NCI-H510A treated with DMSO at 0.1 percent for 48 hours (cell line): ENCODE results near the gene CALHM1.
"Not testable (repeated sequence)": the region's sequence is repeated elsewhere in the genome, so short reads cannot be mapped to it uniquely, and the experiment has no call there.

ENCODE experiments used
- DNase-seq: peaks from one replicate; lab custom pipeline; 2025; lab: John Stamatoyannopoulos, UW

Gene CALHM1

DNA sequence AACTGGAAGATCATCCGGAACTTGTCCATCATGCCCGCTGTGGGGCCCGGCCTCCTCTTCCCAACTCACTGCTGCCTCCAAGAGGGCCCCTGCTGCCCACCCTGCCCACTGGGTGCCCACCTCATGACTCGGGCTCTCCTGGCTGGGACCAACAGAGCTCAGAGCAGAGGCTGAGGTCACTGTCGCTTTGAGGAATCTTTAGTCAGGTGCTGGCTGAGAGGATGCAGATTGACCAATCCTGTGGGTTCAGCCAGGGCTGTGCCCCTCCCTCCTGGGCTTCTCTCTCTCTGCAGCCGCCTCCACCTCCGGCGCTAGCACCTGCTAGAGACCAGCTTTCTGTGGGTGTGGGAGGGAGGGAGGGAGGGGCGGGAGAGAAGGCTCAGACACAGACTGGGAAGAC, at the start of gene CALHM1:
Gene CALHM1, minus strand, starts transcription at position 181 of the 400 bp plus-strand sequence. Its CDS starts 149 bp downstream, at position 32.
- peak; percentile 97 for DNase-seq

DNA sequence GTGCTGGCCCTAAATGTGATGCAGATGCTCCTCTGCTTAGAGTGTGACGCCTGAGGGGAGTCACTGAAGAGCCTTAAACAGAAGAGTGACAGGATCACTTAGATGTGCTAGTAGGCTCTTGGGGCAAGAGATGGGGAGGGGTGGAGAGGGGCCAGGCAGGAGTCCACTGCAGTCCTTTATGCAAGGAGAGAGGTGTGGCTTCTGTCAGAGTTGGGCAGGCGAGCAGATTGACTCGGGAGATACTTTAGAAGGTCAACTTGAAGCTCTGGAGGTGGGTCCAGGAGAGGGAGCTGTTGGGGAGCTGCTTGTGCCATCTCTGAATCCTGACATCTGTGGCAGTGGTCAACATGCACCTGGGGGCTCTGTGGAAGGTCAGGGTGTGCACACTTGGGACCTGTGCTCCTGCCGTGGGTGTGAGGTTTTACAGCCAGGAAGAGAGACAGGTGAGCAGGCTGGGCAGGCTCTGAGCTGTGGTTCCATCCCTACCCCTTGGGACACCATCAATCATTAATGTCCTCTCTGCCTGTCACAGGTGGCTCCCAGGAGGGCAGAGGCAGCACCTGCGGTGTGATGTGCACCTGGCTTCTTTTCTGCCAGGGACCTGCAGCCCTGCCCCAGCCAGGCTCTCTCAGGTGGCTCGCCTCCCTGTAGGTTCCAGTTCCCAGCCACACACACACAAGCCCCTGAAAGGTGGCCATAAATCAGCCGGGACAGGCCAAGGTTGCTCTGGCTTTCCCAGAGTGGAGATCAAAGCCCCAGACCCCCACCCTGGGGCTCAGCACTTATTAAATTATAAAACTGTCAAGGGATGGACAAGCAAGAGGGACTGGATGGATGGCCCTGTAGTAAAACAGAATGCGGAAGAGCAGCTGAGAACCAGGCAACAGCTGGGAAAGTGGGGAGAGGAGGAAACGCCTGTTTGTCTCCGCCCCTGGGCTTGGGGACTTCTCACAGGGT, 48.8 kb upstream of the CALHM1 start:
- DNase-seq = peak; percentile 99

- no peak for DNase-seq
These were observed 47.4 kb upstream of the CALHM1 start for GRCh38 chr10:103506061-103506460.

GRCh38 chr10:103504181-103504783, 45.6 kb upstream of the CALHM1 start:
- peak; percentile 75 for DNase-seq

DNA sequence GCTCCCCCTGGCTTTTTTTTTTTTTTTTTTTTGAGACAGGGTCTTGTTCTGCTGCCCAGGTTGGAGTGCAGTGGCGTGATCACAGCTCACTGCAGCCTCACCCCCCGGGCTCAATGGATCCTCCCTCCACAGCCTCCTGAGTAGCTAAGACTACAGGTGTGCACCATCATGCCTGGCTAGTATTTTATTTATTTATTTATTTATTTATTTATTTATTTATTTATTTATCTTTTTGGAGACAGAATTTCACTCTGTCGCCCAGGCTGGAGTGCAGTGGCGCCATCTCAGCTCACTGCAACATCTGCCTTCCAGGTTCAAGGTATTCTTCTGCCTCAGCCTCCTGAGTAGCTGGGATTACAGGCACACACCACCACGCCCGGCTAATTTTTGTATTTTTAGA, 45.1 kb upstream of the CALHM1 start:
- not testable (repeated sequence) for DNase-seq

GRCh38 chr10:103502849-103503660, 44.4 kb upstream of the CALHM1 start:
- peak; percentile 50 for DNase-seq

- DNase-seq = no peak
These were observed 42.5 kb upstream of the CALHM1 start for GRCh38 chr10:103501186-103501585.

DNA sequence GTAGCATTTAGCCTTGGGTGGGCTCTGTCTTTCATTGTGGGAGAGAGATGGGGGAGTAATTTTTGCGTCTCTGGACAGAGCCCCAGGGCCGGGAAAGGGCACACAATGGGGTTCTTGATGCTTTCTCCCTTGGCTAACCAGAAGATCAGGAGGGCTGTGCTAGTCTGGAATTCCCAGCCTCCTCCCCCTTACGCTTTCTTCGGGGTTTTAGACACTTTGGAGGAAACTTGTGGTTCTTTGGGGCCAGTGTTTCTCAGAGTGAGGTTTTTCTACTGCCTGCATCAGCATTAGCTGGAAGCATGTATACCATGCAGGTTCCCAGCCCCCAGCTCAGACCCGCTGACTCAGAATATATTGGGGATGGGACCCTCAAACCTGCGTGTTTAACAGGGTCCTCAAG, 41.8 kb upstream of the CALHM1 start:
- no peak for DNase-seq

DNA sequence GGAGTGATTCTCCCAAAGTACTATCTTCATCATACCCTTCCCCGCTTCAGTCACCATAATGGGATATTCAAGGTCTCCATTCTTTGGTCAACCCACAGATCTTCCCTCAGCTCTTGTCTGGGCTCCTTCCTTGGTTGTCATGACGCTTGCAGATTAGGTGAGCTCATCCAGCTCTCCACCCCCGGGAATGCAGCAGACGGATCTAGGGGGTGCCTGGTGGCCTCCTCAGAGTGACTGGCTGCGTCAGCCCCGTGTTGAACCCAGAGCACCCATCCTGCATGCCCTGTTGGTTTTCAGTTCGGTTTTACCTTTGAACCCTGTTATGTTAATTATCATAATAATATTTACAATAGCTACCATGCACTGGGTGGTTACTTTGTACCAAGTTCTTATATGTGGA, 41.2 kb upstream of the CALHM1 start:
- DNase-seq = no peak

DNA sequence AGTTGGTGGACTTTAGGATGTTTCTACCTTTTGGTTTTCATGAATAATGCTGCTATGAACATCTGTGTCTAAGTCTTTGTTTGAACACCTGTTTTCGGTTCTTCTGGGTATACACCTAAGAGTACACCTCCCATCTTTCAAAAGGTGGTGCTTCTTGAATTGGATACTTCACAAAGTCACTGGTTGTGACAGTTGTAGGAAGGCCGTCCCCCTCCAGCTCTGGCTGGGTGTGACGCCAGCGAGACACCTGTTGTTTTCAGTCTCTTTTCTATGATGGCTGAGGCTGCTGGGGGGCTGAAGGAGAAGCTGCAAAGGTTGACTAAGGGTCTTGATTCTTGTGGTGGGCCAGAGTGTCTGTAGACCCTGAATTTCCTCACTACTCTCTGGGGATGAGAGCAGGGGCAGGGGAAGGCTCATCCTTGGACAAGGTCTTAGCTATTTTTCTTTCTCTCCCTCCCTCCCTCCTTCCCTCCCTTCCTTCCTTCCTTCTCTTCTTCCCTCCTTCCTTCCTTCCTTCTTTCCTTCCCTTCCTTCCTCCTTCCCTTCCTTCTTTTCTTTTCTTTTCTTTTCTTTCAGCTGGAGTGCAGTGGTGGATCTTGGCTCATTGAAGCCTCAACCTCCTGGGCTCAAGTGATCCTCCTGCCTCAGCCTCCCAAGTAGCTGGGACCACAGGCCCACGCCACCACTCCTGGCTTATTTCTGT, 40.4 kb upstream of the CALHM1 start:
- peak; percentile 98 for DNase-seq

DNA sequence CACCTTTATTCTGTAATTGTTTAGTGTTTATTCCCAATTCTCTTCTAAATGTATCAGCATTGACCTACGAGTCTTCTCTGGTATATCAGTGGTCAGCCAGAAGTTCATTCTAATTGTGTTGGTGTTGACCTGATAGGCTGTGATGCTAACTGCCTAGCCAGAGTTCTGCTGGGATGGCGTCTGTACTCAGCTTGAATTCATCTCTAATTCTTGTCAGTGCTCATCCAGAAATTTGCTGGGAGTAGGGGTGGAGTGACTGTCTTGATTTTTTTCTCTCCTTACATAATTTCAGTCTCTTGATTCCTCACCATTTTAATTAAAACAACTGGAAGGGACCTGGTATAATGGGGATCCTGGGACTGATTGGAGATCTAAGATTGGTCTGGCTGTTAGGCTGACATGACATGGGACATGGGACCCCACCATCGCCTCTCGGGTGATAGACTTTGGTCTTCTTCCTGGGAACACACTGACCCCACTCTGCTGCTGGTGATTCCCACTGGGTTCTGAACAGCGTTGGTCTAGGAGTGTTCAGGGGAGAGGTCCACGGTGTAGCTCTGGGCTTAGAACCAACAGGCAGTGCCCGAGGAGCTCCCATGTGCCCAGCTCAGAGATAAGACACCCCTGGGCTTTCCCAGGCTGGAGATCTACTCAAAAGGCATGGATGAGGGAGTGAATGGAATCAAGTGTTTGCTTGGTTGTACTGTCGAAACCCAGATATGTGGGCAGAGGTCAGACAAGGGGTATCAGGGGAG, 38.6 kb upstream of the CALHM1 start:
- no peak for DNase-seq

- DNase-seq = no peak
These were observed 36.6 kb upstream of the CALHM1 start for GRCh38 chr10:103495321-103495720.

DNA sequence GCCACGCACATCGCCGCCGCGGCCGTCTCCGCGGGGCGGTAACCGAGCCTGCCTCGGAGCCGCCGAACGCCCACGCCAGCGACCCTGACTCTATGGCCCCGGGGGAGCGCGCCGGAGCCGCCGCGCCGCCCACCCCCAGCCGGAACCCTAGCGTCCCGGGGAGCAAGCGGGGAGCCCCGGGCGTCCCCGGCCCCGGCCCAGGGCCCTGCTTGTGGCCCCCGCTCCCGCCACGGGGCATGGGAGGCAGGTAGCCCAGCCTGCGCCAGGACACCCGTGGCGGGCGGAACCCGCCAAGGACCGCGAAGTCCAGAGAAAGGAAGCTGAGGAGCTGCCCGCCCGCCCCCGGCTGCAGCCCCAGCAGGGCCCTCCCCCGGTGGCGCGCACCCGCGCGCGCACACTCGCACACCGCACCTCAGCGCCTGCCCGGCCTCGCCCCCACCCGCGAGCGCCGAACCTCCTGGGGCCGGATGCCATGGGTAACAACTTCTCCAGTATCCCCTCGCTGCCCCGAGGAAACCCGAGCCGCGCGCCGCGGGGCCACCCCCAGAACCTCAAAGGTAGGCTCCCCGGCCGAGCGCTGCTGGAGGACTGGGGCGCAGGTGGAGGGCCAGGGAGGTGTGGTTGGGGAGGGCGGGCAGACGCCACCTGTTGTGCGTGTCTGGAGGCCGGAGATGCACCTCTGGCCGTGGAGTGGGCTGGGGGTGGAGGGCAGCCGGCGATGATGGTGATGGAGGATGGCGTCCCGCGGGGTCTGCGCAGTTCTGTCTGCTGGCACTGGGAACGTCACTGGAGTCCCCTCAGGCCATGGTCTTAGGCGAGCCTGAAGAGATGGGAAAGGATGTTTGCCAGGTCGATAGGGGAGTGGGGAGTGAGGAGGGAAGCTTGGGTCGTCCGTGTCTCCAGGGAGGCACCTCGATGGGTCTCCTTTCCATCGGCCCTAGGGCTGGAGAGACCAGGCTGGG, 35.5 kb upstream of the CALHM1 start:
- DNase-seq = no peak

DNA sequence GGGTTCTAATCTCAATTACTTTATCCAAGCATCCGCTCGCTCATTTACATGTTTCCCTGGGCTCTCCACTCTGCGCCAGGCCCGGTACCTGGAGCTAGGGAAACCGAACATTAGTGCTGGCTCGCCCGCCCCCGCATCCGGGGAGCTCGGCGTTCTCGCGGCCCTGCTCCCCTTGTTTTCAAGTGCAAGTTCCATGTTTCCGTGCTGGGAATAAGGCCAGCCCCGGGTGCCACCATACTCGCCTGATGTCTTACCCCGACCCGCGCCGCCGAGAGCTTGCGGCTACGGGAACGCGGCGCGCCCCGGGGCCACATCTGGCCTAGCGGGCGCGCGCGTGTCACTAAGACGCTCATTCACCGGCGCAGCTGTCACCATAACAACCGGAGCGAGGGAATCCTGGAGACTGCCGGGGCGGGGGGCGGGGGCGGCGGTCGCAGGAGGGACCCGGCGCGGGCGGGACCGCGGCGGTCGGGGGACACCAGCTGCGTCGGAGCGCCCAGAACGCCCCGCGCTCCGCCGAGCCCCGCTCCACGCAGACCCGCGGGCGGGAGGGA, 34.7 kb upstream of the CALHM1 start, which contains the start of gene NEURL1:
Gene NEURL1, plus strand, starts transcription at position 344 of the 554 bp plus-strand sequence. CDS start 683 bp downstream, outside the sequence.
- peak; percentile 73 for DNase-seq

- DNase-seq = no peak
These were observed 34.1 kb upstream of the CALHM1 start for GRCh38 chr10:103492655-103493261.

GRCh38 chr10:103491729-103492364, 33.1 kb upstream of the CALHM1 start:
- DNase-seq = peak; percentile 90

DNA sequence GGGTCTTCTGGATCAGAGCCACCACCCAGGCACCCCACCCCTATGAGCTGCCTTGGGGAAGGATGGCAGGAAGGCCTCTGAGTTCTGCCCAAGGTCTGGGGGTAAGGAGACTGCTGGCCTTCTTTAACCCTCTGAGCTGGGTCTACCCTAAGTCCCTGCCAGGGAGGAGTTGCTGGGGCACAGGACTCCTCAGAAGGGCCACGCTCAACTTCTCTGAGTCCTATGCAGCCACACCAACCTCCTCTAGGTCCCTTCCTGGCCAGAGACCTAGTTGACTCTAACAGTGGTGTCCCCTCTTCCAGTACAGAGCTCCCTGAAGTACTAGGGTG, 32.2 kb upstream of the CALHM1 start:
- no peak for DNase-seq

DNA sequence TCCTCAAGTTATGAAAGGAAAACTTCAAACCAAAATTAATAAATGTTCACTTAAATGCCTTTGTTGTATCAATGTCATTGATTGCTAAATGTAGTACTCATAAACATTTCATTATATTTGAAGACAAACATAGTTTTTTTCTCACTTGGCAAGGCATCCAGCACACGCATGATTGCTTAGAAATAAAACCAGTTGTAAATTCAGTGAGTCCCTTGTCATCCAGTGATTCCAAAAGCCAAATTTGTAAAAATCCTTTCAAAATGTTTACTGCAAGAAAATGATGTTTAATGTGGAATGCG, 28.7 kb upstream of the CALHM1 start:
- DNase-seq = no peak
